Testis (tissue), 2 donors: Measurements from ENCODE around the gene CPLANE2.

Experiments used
- CTCF ChIP-seq, 3 experiments: fragments of 450-650 bp in 2 of 3; fragments of 200-600 bp in 1 of 3; sonication (generic) in 1 of 3; IDR thresholded peaks; one replicate each; pipeline ENCODE4 v1.5.1; 2016 to 2019; ENCODE audit warnings: antibody characterized with exemption in 3 of 3, mild to moderate bottlenecking in 2 of 3, moderate library complexity in 1 of 3
- POLR2A ChIP-seq: fragments of 450-650 bp; IDR thresholded peaks from one replicate; pipeline ENCODE4 v1.6.1; 2017; ENCODE audit warnings: antibody characterized with exemption, mild to moderate bottlenecking, moderate library complexity

GRCh38 chr1:16257968-16258367, 21.0 kb upstream of the CPLANE2 start:
- no peak for TF ChIP-seq POLR2A
- no peak for TF ChIP-seq CTCF (IDR thresholded peaks at IDR 0.05)
